Neural cell (in vitro differentiated cells): ENCODE data around the gene CRAMP1. TPM values are rescaled to one million over a fixed set of nuclear protein-coding genes. Genes with fewer than 3 reads are reported as not detected.

Source experiments
- H2AFZ ChIP-seq: fragments of 200-600, 300-800 bp; sonication (generic), shearing (Covaris generic); 2 replicates; pipeline ENCODE4 v1.6.0; 2014; ENCODE audit warnings: low read depth, mild to moderate bottlenecking, antibody characterized with exemption, low read length, moderate library complexity
- H3F3A ChIP-seq: fragments of 200-600 bp; shearing (Covaris generic); 2 replicates; pipeline ENCODE4 v1.6.1; 2016; ENCODE audit warnings: mild to moderate bottlenecking, moderate library complexity, mixed read lengths, antibody characterized with exemption, low read length; ENCODE audit not compliant: insufficient read depth, poor library complexity, severe bottlenecking
- H3K27ac ChIP-seq: fragments of 200-600, 300-800 bp; sonication (generic), shearing (Covaris generic); 2 replicates; pipeline ENCODE4 v1.5.1; 2014; ENCODE audit warnings: mild to moderate bottlenecking, low read length, moderate library complexity
- H3K27me3 ChIP-seq: fragments of 300-800, 200-600 bp; sonication (generic), shearing (Covaris generic); 2 replicates; pipeline ENCODE4 v1.6.0; 2014; ENCODE audit warnings: mild to moderate bottlenecking, low read depth, low read length, moderate library complexity; ENCODE audit not compliant: insufficient read depth
- H3K36me3 ChIP-seq: fragments of 300-800, 200-600 bp; sonication (generic), shearing (Covaris generic); 2 replicates; pipeline ENCODE4 v1.5.1; 2014; ENCODE audit warnings: mild to moderate bottlenecking, antibody characterized with exemption, low read length, moderate library complexity; ENCODE audit not compliant: insufficient read depth
- H3K4me2 ChIP-seq: fragments of 300-800, 200-600 bp; sonication (generic), shearing (Covaris generic); 2 replicates; pipeline ENCODE4 v1.6.0; 2014; ENCODE audit warnings: mild to moderate bottlenecking, low read length
- H3K4me3 ChIP-seq: fragments of 300-800, 200-600 bp; sonication (generic), shearing (Covaris generic); 2 replicates; pipeline ENCODE4 v1.5.1; 2014; ENCODE audit warnings: mild to moderate bottlenecking, low read length, moderate library complexity
- H3K79me2 ChIP-seq: fragments of 200-600 bp; shearing (Covaris generic); replicated peaks from 2 replicates; pipeline ENCODE4 v1.6.0; 2014; ENCODE audit warnings: mild to moderate bottlenecking, low read length, moderate library complexity; ENCODE audit not compliant: insufficient read depth
- H3K9ac ChIP-seq: fragments of 300-800, 200-600 bp; sonication (generic), shearing (Covaris generic); 2 replicates; pipeline ENCODE4 v1.6.1; 2016; ENCODE audit warnings: mild to moderate bottlenecking, low read length, mixed read lengths
- H3K9me2 ChIP-seq: fragments of 200-600 bp; shearing (Covaris generic); 2 replicates; pipeline ENCODE4 v1.6.1; 2016; ENCODE audit warnings: mild to moderate bottlenecking, low read length, mixed read lengths; ENCODE audit not compliant: insufficient read depth
- H3K9me3 ChIP-seq: fragments of 200-600, 300-800 bp; sonication (generic), shearing (Covaris generic); 2 replicates; pipeline ENCODE4 v1.6.1; 2016; ENCODE audit warnings: mild to moderate bottlenecking, mixed run types, low read length, moderate library complexity, mixed read lengths
- H4K20me1 ChIP-seq: fragments of 200-600 bp; shearing (Covaris generic); 2 replicates; pipeline ENCODE4 v1.6.1; 2016; ENCODE audit warnings: mild to moderate bottlenecking, mixed run types; ENCODE audit not compliant: insufficient read depth
- EP300 ChIP-seq: fragments of 450-650 bp; conservative IDR thresholded peaks from 2 replicates; pipeline ENCODE4 v1.6.1; 2014; ENCODE audit warnings: antibody characterized with exemption, mild to moderate bottlenecking, moderate library complexity; ENCODE audit not compliant: poor library complexity, severe bottlenecking
- EZH2 ChIP-seq: fragments of 200-600, 300-800 bp; shearing (Covaris generic), sonication (generic); IDR thresholded peaks from 2 replicates; pipeline ENCODE4 v1.6.1; 2014; ENCODE audit warnings: antibody characterized with exemption, low read length, borderline replicate concordance, mild to moderate bottlenecking; ENCODE audit not compliant: insufficient read depth, poor library complexity, severe bottlenecking
- MXI1 ChIP-seq: fragments of 450-650 bp; conservative IDR thresholded peaks from 2 replicates; pipeline ENCODE4 v1.6.1; 2014; ENCODE audit warnings: antibody characterized with exemption, mild to moderate bottlenecking; ENCODE audit not compliant: poor library complexity, severe bottlenecking
- POLR2AphosphoS5 ChIP-seq: IDR thresholded peaks from 2 replicates; pipeline ENCODE4 v1.6.1; 2012
- RAD21 ChIP-seq: fragments of 450-650 bp; conservative IDR thresholded peaks from 2 replicates; pipeline ENCODE4 v1.6.1; 2014; ENCODE audit warnings: antibody characterized with exemption, mild to moderate bottlenecking, moderate library complexity
- SMC3 ChIP-seq: fragments of 450-650 bp; conservative IDR thresholded peaks from 2 replicates; pipeline ENCODE4 v1.6.1; 2014; ENCODE audit warnings: antibody characterized with exemption, mild to moderate bottlenecking, moderate library complexity; ENCODE audit not compliant: poor library complexity
- TAF1 ChIP-seq: IDR thresholded peaks from 2 replicates; pipeline ENCODE4 v1.6.1; 2012; ENCODE audit warnings: low read depth
- polyA plus RNA-seq: library from polyadenylated mRNA; depleted of rRNA; stranded (reverse); fragments of >200 nt; gene quantifications from 2 replicates; pipeline ENCODE4 v1.2.3, GENCODE V29; 2014
- TF ChIP-seq, protein P1 (sequence below): fragments of 450-650 bp; IDR thresholded peaks from 2 replicates; pipeline ENCODE4 v1.5.1; 2014; ENCODE audit warnings: antibody characterized with exemption, mild to moderate bottlenecking, moderate library complexity; ENCODE audit not compliant: poor library complexity, severe bottlenecking
- TF ChIP-seq, protein P2 (sequence below): IDR thresholded peaks from 2 replicates; pipeline ENCODE4 v1.6.1; 2012; ENCODE audit warnings: borderline replicate concordance

CRAMP1 gene
- polyA plus RNA-seq, 1 donor from 2014 or later: 11.1 TPM

DNA sequence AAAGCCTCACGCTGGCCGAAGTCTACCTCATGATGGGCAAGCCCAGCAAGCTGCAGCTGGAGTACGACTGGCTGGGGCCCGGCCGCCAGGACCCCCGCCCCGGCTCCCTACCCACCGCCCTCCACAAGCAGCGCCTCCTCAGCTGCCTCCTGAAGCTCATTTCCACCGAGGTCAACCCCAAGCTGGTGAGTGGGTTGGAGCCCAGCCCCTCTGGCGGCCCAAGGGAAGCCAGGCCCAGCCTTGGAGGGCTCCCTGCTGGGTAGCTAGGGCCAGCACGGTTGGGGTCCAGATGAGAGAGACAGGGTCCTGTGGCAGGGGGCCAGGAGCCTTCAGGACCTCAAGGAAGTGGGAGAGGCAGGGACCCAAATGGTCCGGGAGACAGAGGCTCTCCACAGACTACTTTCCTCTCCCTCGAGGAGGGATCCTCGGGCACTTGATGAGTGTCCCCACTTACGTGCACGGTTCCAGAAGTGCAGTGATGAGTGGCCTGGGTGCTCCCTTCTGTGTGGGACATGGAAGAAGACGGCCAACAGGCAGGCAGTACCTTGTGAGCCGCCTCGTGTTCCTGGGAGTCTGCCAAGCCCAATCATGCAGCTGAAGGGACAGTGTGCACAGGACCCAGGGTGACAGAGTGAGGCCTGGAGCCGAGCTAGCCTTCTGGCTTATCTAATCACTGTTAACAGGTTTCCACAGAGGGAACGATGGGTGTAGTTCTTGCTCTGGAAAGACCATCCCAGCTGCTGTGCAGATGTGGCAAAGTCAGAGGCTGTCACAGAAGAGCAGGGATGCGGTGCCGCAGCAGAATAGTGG, 44.9 kb downstream of the CRAMP1 start:
- H3K9ac ChIP-seq: no peak overlapping the region
- no peak overlapping the region for H2AFZ ChIP-seq
- H3F3A ChIP-seq: no peaks in the 10 kb centered on the region
- no peaks in the 10 kb centered on the region for H3K36me3 ChIP-seq
- no peaks in the 10 kb centered on the region for H3K9me2 ChIP-seq
- H4K20me1 ChIP-seq: no peaks in the 10 kb centered on the region
- no peak overlapping the region for H3K27ac ChIP-seq
- H3K79me2 ChIP-seq: no peaks in the 10 kb centered on the region
- H3K9me3 ChIP-seq: no peaks in the 10 kb centered on the region
- no peak overlapping the region for H3K4me3 ChIP-seq
- H3K4me2 ChIP-seq: no peak overlapping the region
- no peak for TF ChIP-seq POLR2AphosphoS5
- TF ChIP-seq EZH2: no peak
- TF ChIP-seq RAD21: no peak
- TF ChIP-seq, protein P1, sequence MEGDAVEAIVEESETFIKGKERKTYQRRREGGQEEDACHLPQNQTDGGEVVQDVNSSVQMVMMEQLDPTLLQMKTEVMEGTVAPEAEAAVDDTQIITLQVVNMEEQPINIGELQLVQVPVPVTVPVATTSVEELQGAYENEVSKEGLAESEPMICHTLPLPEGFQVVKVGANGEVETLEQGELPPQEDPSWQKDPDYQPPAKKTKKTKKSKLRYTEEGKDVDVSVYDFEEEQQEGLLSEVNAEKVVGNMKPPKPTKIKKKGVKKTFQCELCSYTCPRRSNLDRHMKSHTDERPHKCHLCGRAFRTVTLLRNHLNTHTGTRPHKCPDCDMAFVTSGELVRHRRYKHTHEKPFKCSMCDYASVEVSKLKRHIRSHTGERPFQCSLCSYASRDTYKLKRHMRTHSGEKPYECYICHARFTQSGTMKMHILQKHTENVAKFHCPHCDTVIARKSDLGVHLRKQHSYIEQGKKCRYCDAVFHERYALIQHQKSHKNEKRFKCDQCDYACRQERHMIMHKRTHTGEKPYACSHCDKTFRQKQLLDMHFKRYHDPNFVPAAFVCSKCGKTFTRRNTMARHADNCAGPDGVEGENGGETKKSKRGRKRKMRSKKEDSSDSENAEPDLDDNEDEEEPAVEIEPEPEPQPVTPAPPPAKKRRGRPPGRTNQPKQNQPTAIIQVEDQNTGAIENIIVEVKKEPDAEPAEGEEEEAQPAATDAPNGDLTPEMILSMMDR: no peak
- no peak for TF ChIP-seq TAF1
- TF ChIP-seq, protein P2, sequence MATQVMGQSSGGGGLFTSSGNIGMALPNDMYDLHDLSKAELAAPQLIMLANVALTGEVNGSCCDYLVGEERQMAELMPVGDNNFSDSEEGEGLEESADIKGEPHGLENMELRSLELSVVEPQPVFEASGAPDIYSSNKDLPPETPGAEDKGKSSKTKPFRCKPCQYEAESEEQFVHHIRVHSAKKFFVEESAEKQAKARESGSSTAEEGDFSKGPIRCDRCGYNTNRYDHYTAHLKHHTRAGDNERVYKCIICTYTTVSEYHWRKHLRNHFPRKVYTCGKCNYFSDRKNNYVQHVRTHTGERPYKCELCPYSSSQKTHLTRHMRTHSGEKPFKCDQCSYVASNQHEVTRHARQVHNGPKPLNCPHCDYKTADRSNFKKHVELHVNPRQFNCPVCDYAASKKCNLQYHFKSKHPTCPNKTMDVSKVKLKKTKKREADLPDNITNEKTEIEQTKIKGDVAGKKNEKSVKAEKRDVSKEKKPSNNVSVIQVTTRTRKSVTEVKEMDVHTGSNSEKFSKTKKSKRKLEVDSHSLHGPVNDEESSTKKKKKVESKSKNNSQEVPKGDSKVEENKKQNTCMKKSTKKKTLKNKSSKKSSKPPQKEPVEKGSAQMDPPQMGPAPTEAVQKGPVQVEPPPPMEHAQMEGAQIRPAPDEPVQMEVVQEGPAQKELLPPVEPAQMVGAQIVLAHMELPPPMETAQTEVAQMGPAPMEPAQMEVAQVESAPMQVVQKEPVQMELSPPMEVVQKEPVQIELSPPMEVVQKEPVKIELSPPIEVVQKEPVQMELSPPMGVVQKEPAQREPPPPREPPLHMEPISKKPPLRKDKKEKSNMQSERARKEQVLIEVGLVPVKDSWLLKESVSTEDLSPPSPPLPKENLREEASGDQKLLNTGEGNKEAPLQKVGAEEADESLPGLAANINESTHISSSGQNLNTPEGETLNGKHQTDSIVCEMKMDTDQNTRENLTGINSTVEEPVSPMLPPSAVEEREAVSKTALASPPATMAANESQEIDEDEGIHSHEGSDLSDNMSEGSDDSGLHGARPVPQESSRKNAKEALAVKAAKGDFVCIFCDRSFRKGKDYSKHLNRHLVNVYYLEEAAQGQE: no peak
- TF ChIP-seq SMC3: no peak
- TF ChIP-seq EP300: no peak
- no peak for TF ChIP-seq MXI1
- no peaks in the 10 kb centered on the region for H3K27me3 ChIP-seq

DNA sequence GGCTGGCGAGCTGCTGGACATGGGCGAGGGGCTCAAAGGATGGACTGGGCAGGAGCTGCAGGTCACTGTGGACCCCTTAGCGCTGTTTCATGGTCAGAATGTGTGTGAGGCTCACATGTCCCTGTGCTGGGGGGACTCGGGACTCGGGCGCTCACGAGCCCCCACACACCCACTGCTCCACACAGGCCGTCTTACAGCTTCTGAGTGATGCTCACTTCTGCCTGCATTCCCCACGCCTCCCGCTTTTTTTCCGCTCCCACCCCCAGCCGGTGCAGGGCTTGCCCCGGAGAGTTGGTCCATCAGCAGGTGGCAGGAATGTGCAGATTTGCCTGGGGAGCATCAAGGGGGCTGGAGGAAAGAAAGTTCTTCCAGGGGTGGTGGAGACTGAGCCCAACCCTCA, 45.7 kb downstream of the CRAMP1 start:
- no peaks in the 10 kb centered on the region for H3F3A ChIP-seq
- H3K9ac ChIP-seq: no peak overlapping the region
- H3K36me3 ChIP-seq: no peaks in the 10 kb centered on the region
- no peak overlapping the region for H3K4me2 ChIP-seq
- H3K27me3 ChIP-seq: no peaks in the 10 kb centered on the region
- H3K79me2 ChIP-seq: no peaks in the 10 kb centered on the region
- no peak overlapping the region for H3K27ac ChIP-seq
- no peaks in the 10 kb centered on the region for H3K9me3 ChIP-seq
- no peak overlapping the region for H2AFZ ChIP-seq
- no peaks in the 10 kb centered on the region for H3K9me2 ChIP-seq
- no peak for TF ChIP-seq SMC3
- no peak for TF ChIP-seq MXI1
- TF ChIP-seq, protein P2: no peak
- TF ChIP-seq, protein P1: no peak
- TF ChIP-seq POLR2AphosphoS5: no peak
- TF ChIP-seq TAF1: no peak
- TF ChIP-seq RAD21: no peak
- no peak for TF ChIP-seq EZH2
- TF ChIP-seq EP300: no peak
- no peaks in the 10 kb centered on the region for H4K20me1 ChIP-seq
- H3K4me3 ChIP-seq: no peak overlapping the region
